Measurements from ENCODE around the gene STK16. TPM values are rescaled to one million over a fixed set of nuclear protein-coding genes. Genes with fewer than 3 reads are reported as not detected.
"Not testable (repeated sequence)": the region's sequence is repeated elsewhere in the genome, so short reads cannot be mapped to it uniquely, and the experiment has no call there.

Gene STK16
- total and polyA plus RNA-seq, 2 donors = 21.4 to 55.1 TPM

DNA sequence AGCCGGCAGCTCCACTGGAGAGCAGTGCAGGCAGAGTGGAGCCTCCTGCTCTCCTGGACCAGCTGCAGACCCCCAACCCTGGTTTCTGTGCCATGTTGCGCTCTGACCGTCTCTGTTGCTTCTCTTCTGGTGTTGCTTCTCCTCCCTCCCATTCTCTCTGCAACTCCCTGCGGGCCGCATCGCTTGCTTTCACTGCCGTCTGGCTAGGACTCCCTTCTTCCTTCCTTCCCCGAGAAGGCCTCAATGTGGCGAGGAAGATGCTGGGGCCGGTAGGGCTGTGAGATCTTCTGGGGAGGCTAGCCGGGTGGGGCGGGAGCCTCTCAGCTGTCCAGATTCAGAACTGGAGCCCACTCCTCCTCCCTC is 40.1 kb downstream of the STK16 start:
- DNase-seq (ENCODE audit: low read depth in 6 of 9, low spot score in 9 of 9) = no peak
- 98% methylated on average over 12 of the region's 12 CpGs for WGBS
- Histone ChIP-seq H3K27me3 (ENCODE audit: control insufficient read depth in 2 of 2, insufficient read depth in 1 of 2, low read length in 1 of 2) (peaks cover 0 to 2% of the 10 kb centered on the region in 2 donors), H3K9me3 (ENCODE audit: control insufficient read depth in 2 of 2, insufficient read depth in 1 of 2, low read length in 1 of 2) (no peaks in the 10 kb centered on the region), H3K36me3 (ENCODE audit: control insufficient read depth in 2 of 2, insufficient read depth in 2 of 2, low read length in 1 of 2) (peaks cover 33 to 59% of the 10 kb centered on the region in 2 donors), H3K27ac (ENCODE audit: low read depth in 1 of 2, low read length in 1 of 2) (no peak overlapping the region), H3K4me1 (ENCODE audit: control insufficient read depth in 2 of 2, insufficient read depth in 2 of 2, low read length in 2 of 2) (peaks cover 1 to 10% of the 10 kb centered on the region in 2 donors), H3K4me3 (ENCODE audit: low read length in 2 of 2) (no peak overlapping the region)

DNA sequence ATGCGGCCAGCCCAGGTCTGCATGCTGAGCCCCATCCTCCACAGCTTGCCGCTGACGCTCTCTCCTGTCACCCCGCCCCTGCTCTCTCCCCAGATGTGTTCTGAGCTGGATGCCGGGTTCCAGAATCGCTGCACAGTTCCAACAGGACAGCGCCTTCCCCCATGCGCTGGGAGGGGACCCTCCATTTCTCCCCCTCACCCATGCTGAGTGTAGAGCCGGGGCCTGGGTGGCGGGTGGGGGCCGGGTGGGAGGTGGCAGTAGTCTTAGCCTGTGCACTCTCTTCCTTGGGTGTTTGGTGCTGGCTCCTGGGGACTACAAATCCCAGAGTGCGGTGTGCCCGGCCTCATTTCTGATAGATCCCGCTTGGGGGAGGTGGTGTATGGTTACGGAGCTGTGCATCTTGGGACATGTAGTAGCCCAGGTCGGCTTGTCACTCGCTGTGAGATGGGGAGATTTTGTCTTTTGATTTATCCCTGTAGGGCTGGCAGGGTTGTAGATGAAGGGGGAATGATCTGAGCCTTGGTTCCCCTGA is 40.7 kb downstream of the STK16 start:
- Histone ChIP-seq H3K9me3 (ENCODE audit: control insufficient read depth in 2 of 2, insufficient read depth in 1 of 2, low read length in 1 of 2) (no peaks in the 10 kb centered on the region), H3K4me3 (ENCODE audit: low read length in 2 of 2) (no peak overlapping the region), H3K27ac (ENCODE audit: low read depth in 1 of 2, low read length in 1 of 2) (no peak overlapping the region), H3K36me3 (ENCODE audit: control insufficient read depth in 2 of 2, insufficient read depth in 2 of 2, low read length in 1 of 2) (peaks cover 29 to 55% of the 10 kb centered on the region in 2 donors), H3K4me1 (ENCODE audit: control insufficient read depth in 2 of 2, insufficient read depth in 2 of 2, low read length in 2 of 2) (peaks cover 0 to 4% of the 10 kb centered on the region in 2 donors), H3K27me3 (ENCODE audit: control insufficient read depth in 2 of 2, insufficient read depth in 1 of 2, low read length in 1 of 2) (peaks cover 0 to 8% of the 10 kb centered on the region in 2 donors)
- WGBS = 93% methylated on average over 17 of the region's 17 CpGs
- no peak for DNase-seq (ENCODE audit: low read depth in 6 of 9, low spot score in 9 of 9)

DNA sequence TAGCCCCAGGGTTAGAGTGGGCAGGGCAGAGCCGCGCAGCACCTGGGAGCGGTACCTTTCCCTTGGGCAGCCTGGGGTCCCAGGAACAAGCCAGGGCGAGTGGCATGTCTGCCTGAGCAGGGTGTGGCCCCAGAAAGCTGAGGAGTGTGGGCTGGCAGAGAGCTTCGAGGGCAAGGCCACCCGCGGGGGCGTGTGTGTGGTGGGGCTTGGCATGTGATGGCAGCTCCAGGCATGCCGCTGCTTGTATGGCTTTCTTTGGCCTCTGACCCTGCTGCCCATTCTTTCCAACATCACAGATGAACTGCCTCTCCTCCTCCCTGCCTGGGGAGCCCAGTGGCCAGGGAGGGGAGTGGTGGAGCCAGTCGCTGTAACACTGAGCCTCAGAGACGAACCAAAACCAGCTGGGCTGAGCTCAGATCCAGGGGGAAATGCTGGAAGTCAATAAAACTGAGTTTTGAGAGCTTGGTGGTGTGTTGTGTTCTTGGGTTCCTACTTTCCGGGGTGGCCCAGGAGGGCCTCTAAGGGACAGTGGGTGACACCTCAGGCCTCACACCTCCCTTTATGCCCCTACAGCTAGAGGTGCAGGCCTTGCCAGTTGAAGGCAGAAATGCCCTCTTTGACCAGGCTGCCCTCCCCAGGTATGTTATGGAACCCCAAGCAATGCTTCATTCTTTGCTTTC is 41.3 kb downstream of the STK16 start:
- no peak for DNase-seq (ENCODE audit: low read depth in 6 of 9, low spot score in 9 of 9)
- H3K4me3 ChIP-seq (ENCODE audit: low read length in 2 of 2) = no peak overlapping the region
- H3K4me1 ChIP-seq (ENCODE audit: control insufficient read depth in 2 of 2, insufficient read depth in 2 of 2, low read length in 2 of 2) = peaks cover 0 to 3% of the 10 kb centered on the region in 2 donors
- no peak overlapping the region for H3K27ac ChIP-seq (ENCODE audit: low read depth in 1 of 2, low read length in 1 of 2)
- 94% methylated on average over 12 of the region's 12 CpGs for WGBS
- H3K9me3 ChIP-seq (ENCODE audit: control insufficient read depth in 2 of 2, insufficient read depth in 1 of 2, low read length in 1 of 2) = no peaks in the 10 kb centered on the region
- peaks cover 0 to 13% of the 10 kb centered on the region in 2 donors for H3K27me3 ChIP-seq (ENCODE audit: control insufficient read depth in 2 of 2, insufficient read depth in 1 of 2, low read length in 1 of 2)
- peaks cover 29 to 49% of the 10 kb centered on the region in 2 donors for H3K36me3 ChIP-seq (ENCODE audit: control insufficient read depth in 2 of 2, insufficient read depth in 2 of 2, low read length in 1 of 2)

DNA sequence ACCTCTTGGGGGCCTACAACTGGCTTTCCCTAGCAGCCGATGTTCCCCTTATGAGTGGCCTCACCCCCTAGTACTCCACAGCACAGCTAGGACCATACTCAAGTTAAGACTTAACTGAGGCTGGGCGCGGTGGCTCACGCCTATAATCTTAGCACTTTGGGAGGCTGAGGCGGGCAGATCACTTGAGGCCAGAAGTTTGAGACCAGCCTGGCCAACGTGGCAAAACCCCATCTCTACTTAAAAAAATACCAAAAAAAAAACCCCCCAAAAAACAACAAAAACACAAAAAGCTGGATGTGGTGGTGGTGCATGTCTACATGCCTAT is 41.8 kb downstream of the STK16 start:
- H3K4me1 ChIP-seq (ENCODE audit: control insufficient read depth in 2 of 2, insufficient read depth in 2 of 2, low read length in 2 of 2); DNase-seq (ENCODE audit: low read depth in 6 of 9, low spot score in 9 of 9); H3K4me3 ChIP-seq (ENCODE audit: low read length in 2 of 2); H3K9me3 ChIP-seq (ENCODE audit: control insufficient read depth in 2 of 2, insufficient read depth in 1 of 2, low read length in 1 of 2); H3K27ac ChIP-seq (ENCODE audit: low read depth in 1 of 2, low read length in 1 of 2): not testable (repeated sequence)
- Histone ChIP-seq H3K36me3 (ENCODE audit: control insufficient read depth in 2 of 2, insufficient read depth in 2 of 2, low read length in 1 of 2) (peaks cover 26 to 44% of the 10 kb centered on the region in 2 donors), H3K27me3 (ENCODE audit: control insufficient read depth in 2 of 2, insufficient read depth in 1 of 2, low read length in 1 of 2) (peaks cover 0 to 17% of the 10 kb centered on the region in 2 donors)
- 95% methylated on average over 6 of the region's 6 CpGs for WGBS

DNA sequence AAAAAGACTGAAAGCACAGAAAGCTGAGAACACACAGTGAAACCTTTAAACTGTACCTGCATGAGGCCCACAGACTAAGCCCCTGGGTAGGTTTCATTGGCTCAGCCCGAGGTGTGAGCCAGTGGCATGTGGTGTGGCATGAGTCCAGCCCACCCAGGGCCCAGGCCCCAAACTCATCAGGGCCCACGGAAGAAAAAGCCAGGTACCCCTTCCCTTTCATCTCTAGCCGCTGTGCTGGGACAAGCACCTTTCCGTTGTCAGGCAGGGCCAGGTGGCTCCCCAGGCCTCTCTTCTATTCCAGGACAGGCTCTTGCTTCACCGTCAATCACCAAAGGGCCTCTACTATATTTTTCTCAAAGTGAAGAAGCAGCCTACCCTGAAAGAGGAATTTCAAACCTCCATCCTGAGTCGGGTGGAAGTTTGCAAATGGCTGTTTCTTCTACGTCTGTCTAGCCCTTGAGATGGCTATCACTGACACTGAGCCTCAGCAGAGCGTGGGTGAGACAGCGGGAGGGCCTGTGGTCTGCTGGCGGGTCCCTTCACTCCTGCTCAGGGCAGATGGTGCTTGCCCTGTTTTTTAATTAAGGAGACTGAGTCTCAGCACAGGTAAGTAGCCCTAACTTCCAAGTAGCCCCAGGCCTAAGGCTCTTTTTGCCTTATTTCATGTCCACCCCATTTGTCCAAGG is 42.4 kb downstream of the STK16 start:
- Histone ChIP-seq H3K4me3 (ENCODE audit: low read length in 2 of 2) (no peak overlapping the region), H3K36me3 (ENCODE audit: control insufficient read depth in 2 of 2, insufficient read depth in 2 of 2, low read length in 1 of 2) (peaks cover 22 to 38% of the 10 kb centered on the region in 2 donors), H3K9me3 (ENCODE audit: control insufficient read depth in 2 of 2, insufficient read depth in 1 of 2, low read length in 1 of 2) (no peaks in the 10 kb centered on the region), H3K27ac (ENCODE audit: low read depth in 1 of 2, low read length in 1 of 2) (no peak overlapping the region), H3K4me1 (ENCODE audit: control insufficient read depth in 2 of 2, insufficient read depth in 2 of 2, low read length in 2 of 2) (peaks cover 0 to 3% of the 10 kb centered on the region in 2 donors), H3K27me3 (ENCODE audit: control insufficient read depth in 2 of 2, insufficient read depth in 1 of 2, low read length in 1 of 2) (peaks cover 0 to 23% of the 10 kb centered on the region in 2 donors)
- DNase-seq (ENCODE audit: low read depth in 6 of 9, low spot score in 9 of 9) = no peak
- 89% methylated on average over 10 of the region's 10 CpGs for whole genome bisulfite sequencing

DNA sequence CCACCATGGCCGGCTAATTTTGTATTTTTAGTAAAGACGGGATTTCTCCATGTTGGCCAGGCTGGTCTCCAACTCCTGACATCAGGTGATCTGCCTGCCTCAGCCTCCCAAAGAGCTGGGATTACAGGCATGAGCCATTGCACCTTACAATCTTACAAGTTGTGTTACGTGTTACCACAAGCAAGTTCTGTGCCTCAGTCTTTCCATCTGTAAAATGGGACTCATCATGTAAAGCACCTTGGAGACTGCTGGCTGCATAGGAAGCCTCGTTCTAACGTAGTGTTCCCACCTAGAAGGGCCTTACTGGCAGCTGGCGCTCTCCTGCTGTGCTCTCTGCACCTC is 43.9 kb downstream of the STK16 start:
- peaks cover 2 to 3% of the 10 kb centered on the region in 2 donors for H3K4me1 ChIP-seq (ENCODE audit: control insufficient read depth in 2 of 2, insufficient read depth in 2 of 2, low read length in 2 of 2)
- H3K27ac ChIP-seq (ENCODE audit: low read depth in 1 of 2, low read length in 1 of 2) = no peak overlapping the region
- no peak overlapping the region for H3K4me3 ChIP-seq (ENCODE audit: low read length in 2 of 2)
- peaks cover 4 to 38% of the 10 kb centered on the region in 2 donors for H3K27me3 ChIP-seq (ENCODE audit: control insufficient read depth in 2 of 2, insufficient read depth in 1 of 2, low read length in 1 of 2)
- 95% methylated on average over 6 of the region's 6 CpGs for WGBS
- DNase-seq (ENCODE audit: low read depth in 6 of 9, low spot score in 9 of 9) = no peak
- peaks cover 11 to 24% of the 10 kb centered on the region in 2 donors for H3K36me3 ChIP-seq (ENCODE audit: control insufficient read depth in 2 of 2, insufficient read depth in 2 of 2, low read length in 1 of 2)
- no peaks in the 10 kb centered on the region for H3K9me3 ChIP-seq (ENCODE audit: control insufficient read depth in 2 of 2, insufficient read depth in 1 of 2, low read length in 1 of 2)

DNA sequence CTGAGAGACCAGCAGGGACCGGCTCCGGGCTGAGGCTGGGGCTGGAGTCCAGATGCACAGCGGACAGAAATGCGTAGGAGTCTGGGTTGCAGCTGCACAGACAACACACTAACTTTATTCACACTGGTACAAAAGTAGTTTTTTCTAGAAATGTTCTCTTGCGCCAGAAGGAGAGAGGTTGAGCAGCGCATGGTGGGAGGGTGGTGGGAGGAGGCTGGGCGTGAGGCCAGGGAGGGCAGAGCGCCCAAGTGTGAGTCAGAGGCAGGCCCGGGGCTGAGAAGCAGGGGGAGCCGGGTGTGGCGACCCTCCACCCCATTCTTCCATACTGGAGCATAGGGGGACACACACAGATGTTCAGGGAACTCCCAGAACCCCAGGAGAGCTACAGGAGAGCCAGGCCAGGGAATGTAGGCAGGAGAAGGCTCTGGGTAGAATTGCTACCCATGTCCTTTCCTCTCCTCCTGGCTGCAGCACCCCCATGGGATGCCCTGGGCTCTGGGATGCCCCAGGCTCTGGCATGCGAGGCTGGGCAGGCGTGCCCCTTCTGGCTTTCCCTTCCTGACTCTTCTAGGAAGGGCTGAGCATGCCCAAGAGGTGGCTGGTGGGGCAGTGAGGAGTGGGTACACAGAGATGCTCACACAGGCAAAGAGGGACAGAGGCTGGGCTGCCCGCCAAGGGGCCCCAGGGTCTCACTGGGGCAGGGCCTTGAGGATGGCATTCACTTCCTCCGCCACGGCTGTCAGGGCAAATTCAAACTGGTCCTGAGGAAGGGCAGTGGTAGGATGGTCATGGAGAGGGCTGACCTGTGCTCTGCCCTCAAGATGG is 44.5 kb downstream of the STK16 start:
- Histone ChIP-seq H3K9me3 (ENCODE audit: control insufficient read depth in 2 of 2, insufficient read depth in 1 of 2, low read length in 1 of 2) (no peaks in the 10 kb centered on the region), H3K27me3 (ENCODE audit: control insufficient read depth in 2 of 2, insufficient read depth in 1 of 2, low read length in 1 of 2) (peaks cover 4 to 43% of the 10 kb centered on the region in 2 donors), H3K27ac (ENCODE audit: low read depth in 1 of 2, low read length in 1 of 2) (no peak overlapping the region), H3K36me3 (ENCODE audit: control insufficient read depth in 2 of 2, insufficient read depth in 2 of 2, low read length in 1 of 2) (peaks cover 6 to 18% of the 10 kb centered on the region in 2 donors), H3K4me1 (ENCODE audit: control insufficient read depth in 2 of 2, insufficient read depth in 2 of 2, low read length in 2 of 2) (peaks cover 4 to 8% of the 10 kb centered on the region in 2 donors), H3K4me3 (ENCODE audit: low read length in 2 of 2) (no peak overlapping the region)
- WGBS = 86% methylated on average over 16 of the region's 16 CpGs
- DNase-seq (ENCODE audit: low read depth in 6 of 9, low spot score in 9 of 9) = no peak

DNA sequence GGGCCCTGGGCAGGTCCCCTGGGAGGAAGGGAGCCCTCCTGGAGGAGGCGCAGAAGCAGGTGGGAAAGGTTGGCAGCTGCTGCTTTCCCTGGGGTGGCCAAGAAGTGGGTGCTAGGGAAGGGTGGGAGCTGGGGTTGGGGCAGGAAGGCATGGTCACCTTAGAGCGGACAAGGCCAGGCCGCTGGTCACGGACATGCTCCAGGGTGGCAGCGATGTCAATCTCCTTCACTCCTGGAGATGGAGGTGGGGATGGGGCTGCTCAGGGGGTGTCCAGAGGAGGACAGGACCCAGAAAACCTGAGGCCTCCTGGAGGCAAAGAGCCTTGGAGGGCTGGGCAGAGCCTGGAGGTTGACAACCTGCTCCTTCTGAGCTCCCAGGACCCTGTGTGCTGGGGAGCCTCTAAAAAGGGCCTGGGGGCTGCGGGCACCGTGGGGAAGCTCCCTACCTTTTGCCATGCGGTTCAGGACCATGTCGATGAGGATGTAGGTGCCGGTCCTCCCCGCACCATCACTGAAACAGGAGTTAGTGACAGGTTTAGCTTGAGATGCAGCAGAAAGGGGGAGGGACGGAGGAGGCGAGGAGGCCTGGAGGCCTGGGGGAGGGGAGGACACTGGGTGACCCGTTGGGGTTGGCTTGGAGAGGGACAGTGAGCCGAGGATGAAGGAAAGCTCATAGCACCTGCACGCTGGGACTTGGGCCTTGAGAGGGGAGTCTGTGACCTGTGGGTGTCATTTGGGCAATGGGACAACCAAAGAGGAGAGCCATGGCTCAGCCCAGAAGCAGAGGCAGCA is 45.3 kb downstream of the STK16 start:
- peaks cover 9 to 11% of the 10 kb centered on the region in 2 donors for H3K4me1 ChIP-seq (ENCODE audit: control insufficient read depth in 2 of 2, insufficient read depth in 2 of 2, low read length in 2 of 2)
- 96% methylated on average over 16 of the region's 16 CpGs for WGBS
- no peak overlapping the region for H3K27ac ChIP-seq (ENCODE audit: low read depth in 1 of 2, low read length in 1 of 2)

More for the DNA sequence above, 45.3 kb downstream of the STK16 start:
- H3K27me3 ChIP-seq (ENCODE audit: control insufficient read depth in 2 of 2, insufficient read depth in 1 of 2, low read length in 1 of 2) = peaks cover 4 to 49% of the 10 kb centered on the region in 2 donors
- H3K36me3 ChIP-seq (ENCODE audit: control insufficient read depth in 2 of 2, insufficient read depth in 2 of 2, low read length in 1 of 2) = peaks cover 3 to 10% of the 10 kb centered on the region in 2 donors
- DNase-seq (ENCODE audit: low read depth in 6 of 9, low spot score in 9 of 9) = no peak
- no peak overlapping the region for H3K4me3 ChIP-seq (ENCODE audit: low read length in 2 of 2)
- H3K9me3 ChIP-seq (ENCODE audit: control insufficient read depth in 2 of 2, insufficient read depth in 1 of 2, low read length in 1 of 2) = no peaks in the 10 kb centered on the region
